ENCODE results near the gene ACSM6.
"Not testable (repeated sequence)": the region's sequence is repeated elsewhere in the genome, so short reads cannot be mapped to it uniquely, and the experiment has no call there.

The ACSM6 gene

GRCh38 chr10:95217476-95217875 is 23.4 kb downstream of the ACSM6 start:
- no peak for DNase-seq

- DNase-seq, result no peak
Measured at GRCh38 chr10:95220539-95220938, 26.5 kb downstream of the ACSM6 start.

GRCh38 chr10:95221124-95221523 is 27.1 kb downstream of the ACSM6 start:
- no peak for DNase-seq

- no peak for DNase-seq
Measured at GRCh38 chr10:95225136-95225535, 31.1 kb downstream of the ACSM6 start.

- not testable (repeated sequence) for DNase-seq
Measured at GRCh38 chr10:95228934-95229723, 35.1 kb downstream of the ACSM6 start.

GRCh38 chr10:95229724-95230627 is 35.9 kb downstream of the ACSM6 start:
- no peak for DNase-seq

- not testable (repeated sequence) for DNase-seq
Measured at GRCh38 chr10:95230677-95231586, 36.9 kb downstream of the ACSM6 start.

GRCh38 chr10:95233377-95234034 is 39.5 kb downstream of the ACSM6 start:
- no peak for DNase-seq

DNA sequence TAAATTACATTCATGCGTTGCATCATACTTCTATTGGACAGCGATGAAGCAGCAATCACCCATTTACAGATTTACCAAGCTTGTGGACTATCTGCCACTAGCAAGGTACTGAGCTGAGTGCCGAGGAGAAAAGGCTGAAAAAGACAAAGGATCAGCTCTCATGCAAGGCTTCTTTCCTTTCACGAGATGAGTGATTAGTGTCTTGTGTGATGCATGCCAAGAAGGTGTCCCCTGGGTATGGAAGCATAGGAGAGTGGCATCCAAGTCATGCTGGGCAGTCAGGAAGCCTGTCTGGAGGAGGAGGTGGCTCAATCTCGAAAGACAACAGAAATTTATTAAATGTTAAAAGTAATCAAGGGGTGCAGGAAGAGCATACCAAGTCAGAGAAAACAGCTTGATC is 40.9 kb downstream of the ACSM6 start:
- DNase-seq, result no peak

GRCh38 chr10:95235676-95236067 is 41.6 kb downstream of the ACSM6 start:
- no peak for DNase-seq

- DNase-seq, result no peak
Measured at GRCh38 chr10:95236068-95236903, 42.2 kb downstream of the ACSM6 start.

- no peak for DNase-seq
Measured at GRCh38 chr10:95237376-95238170, 43.5 kb downstream of the ACSM6 start.

GRCh38 chr10:95240096-95240495 is 46.1 kb downstream of the ACSM6 start:
- DNase-seq, result not testable (repeated sequence)

- no peak for DNase-seq
Measured at GRCh38 chr10:95240811-95241210, 46.8 kb downstream of the ACSM6 start.

DNA sequence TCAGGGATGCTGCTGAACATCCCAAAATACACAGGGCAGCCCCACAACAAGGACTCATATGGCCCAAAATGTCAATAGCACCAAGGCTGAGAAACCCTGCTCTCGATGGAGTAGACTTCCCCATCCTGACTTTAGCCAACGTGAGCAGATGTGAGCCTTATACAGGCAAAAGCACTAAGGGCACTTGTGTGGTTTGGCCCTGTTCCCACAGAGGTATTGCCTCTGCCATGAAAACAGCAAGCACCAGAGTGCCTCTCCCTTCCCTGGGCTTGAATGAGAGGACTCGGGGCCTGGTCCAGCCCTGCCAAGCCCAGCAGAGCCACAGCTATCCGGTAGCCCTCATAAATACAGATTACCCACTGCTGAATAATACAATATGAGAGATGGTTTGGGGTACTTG is 47.5 kb downstream of the ACSM6 start:
- peak; percentile 63 for DNase-seq

GRCh38 chr10:95242581-95243317 is 48.7 kb downstream of the ACSM6 start:
- peak; percentile 4 for DNase-seq

- DNase-seq, result no peak
Measured at GRCh38 chr10:95243318-95243617, 49.2 kb downstream of the ACSM6 start.

- no peak for DNase-seq
Measured at GRCh38 chr10:95244152-95244551, 50.1 kb downstream of the ACSM6 start.

GRCh38 chr10:95245425-95246055 is 51.5 kb downstream of the ACSM6 start:
- no peak for DNase-seq
